AG04450 (cell line): ENCODE results near the gene PALMD. TPM values are rescaled to one million over a fixed set of nuclear protein-coding genes. Genes with fewer than 3 reads are reported as not detected.

Experiments
- CTCF ChIA-PET: fragments of 300-600, 350-600 bp; formaldehyde crosslinking; extraction: SDS; loops from one replicate; lab custom pipeline; 2022; ENCODE audit warnings: antibody characterized with exemption, inconsistent platforms; lab: Charles Lee
- POLR2A ChIA-PET: fragments of 350-600 bp; formaldehyde crosslinking; extraction: SDS; loops from one replicate; lab custom pipeline; 2021; ENCODE audit warnings: antibody characterized with exemption, inconsistent platforms; lab: Yijun Ruan, JAX
- DNase-seq: peaks from one replicate; pipeline ENCODE4 v3.0.0-alpha.2; 2011; ENCODE audit warnings: low read depth, low spot score
- H3K27ac ChIP-seq: one replicate; pipeline ENCODE4 v1.5.1; 2012; ENCODE audit warnings: low read depth, low read length, control low read depth
- H3K27me3 ChIP-seq: one replicate; pipeline ENCODE4 v1.6.0; 2012; ENCODE audit warnings: low read length; ENCODE audit not compliant: control insufficient read depth, insufficient read depth
- H3K4me3 ChIP-seq: 2 replicates; pipeline ENCODE4 v1.5.1; 2011; ENCODE audit warnings: mild to moderate bottlenecking, low read depth, low read length, control low read depth
- H3K9me3 ChIP-seq: 2 replicates; pipeline ENCODE4 v1.5.1; 2012; ENCODE audit warnings: low read length; ENCODE audit not compliant: control insufficient read depth, insufficient read depth
- polyA plus RNA-seq: library from polyadenylated mRNA; depleted of rRNA; stranded (reverse); fragments of >200 nt; gene quantifications from 2 replicates; pipeline ENCODE4 v1.2.3, GENCODE V29; 2011
- TF ChIP-seq, protein P1 (sequence below): IDR thresholded peaks from 2 replicates; pipeline ENCODE4 v1.5.1; 2011; ENCODE audit warnings: low read depth, low read length, control low read depth, inconsistent platforms

The PALMD gene
- polyA plus RNA-seq, 1 experiment = 0.37 TPM

DNA sequence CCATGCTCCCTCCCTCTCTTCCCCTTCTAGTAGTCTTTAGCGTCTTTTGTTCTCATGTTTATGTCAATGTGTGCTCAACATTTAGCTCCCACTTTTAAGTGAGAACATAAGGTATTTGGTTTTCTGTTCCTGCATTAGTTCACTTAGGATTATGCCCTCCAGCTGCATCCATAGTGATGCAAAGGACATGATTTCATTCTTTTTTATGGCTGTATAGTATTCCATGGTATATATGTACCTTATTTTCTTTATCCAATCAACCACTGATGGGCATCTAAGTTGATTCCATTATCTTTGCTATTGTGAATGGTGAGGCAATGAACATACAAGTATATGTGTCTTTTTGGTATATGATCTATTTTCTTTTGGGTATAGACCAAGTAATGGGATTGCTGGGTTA lies 38.3 kb upstream of the PALMD start:
- no peak overlapping the region for H3K4me3 ChIP-seq
- TF ChIP-seq, protein P1, sequence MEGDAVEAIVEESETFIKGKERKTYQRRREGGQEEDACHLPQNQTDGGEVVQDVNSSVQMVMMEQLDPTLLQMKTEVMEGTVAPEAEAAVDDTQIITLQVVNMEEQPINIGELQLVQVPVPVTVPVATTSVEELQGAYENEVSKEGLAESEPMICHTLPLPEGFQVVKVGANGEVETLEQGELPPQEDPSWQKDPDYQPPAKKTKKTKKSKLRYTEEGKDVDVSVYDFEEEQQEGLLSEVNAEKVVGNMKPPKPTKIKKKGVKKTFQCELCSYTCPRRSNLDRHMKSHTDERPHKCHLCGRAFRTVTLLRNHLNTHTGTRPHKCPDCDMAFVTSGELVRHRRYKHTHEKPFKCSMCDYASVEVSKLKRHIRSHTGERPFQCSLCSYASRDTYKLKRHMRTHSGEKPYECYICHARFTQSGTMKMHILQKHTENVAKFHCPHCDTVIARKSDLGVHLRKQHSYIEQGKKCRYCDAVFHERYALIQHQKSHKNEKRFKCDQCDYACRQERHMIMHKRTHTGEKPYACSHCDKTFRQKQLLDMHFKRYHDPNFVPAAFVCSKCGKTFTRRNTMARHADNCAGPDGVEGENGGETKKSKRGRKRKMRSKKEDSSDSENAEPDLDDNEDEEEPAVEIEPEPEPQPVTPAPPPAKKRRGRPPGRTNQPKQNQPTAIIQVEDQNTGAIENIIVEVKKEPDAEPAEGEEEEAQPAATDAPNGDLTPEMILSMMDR = no peak
- no peak for DNase-seq
- no peaks in the 10 kb centered on the region for H3K27me3 ChIP-seq
- ChIA-PET CTCF (no interaction called here), POLR2A (no interaction called here)
- no peaks in the 10 kb centered on the region for H3K9me3 ChIP-seq
- no peak overlapping the region for H3K27ac ChIP-seq

DNA sequence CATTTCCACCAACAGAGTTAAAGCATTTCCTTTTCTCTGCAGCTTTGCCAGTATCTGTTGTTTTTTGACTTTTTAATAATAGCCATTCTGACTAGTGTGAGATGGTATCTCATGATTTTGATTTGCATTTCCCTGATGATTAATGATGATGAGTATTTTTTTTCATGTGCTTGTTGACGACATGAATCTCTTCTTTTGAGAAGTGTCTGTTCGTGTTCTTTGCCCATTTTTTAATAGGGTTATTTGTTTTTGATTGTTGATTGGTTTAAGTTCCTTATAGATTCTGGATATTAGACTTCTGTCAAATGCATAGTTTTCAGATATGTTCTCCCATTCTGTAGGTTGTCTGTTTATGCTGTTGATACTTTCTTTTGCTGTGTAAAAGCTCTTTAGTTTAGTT lies 37.9 kb upstream of the PALMD start:
- no peak for DNase-seq
- Histone ChIP-seq H3K9me3 (no peaks in the 10 kb centered on the region), H3K4me3 (no peak overlapping the region), H3K27ac (no peak overlapping the region), H3K27me3 (no peaks in the 10 kb centered on the region)
- ChIA-PET CTCF (no interaction called here), POLR2A (no interaction called here)
- TF ChIP-seq, protein P1 = no peak

DNA sequence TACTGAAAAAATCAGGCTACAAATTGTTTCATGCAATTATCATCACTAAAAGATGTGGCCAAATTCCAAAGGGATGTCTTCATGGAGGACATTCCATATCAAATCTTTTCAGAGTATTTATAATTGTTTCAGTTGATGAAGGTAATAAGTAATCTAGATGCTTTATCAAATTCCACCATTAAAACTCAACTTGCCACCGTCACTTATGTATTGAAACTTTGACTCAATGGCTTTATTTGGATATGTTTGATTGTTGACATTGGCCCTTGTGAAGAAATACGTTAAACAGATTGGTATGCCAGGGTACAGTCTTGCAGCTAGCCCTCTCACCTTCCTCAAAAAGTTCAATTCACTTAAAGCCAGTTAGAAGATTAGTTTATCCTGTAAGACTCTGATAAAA lies 32.2 kb upstream of the PALMD start:
- DNase-seq = no peak
- H3K27ac ChIP-seq = no peak overlapping the region
- H3K27me3 ChIP-seq = no peaks in the 10 kb centered on the region
- H3K4me3 ChIP-seq = no peak overlapping the region
- CTCF ChIA-PET = no interaction called here
- TF ChIP-seq, protein P1 = no peak
- no peaks in the 10 kb centered on the region for H3K9me3 ChIP-seq
- POLR2A ChIA-PET = no interaction called here

DNA sequence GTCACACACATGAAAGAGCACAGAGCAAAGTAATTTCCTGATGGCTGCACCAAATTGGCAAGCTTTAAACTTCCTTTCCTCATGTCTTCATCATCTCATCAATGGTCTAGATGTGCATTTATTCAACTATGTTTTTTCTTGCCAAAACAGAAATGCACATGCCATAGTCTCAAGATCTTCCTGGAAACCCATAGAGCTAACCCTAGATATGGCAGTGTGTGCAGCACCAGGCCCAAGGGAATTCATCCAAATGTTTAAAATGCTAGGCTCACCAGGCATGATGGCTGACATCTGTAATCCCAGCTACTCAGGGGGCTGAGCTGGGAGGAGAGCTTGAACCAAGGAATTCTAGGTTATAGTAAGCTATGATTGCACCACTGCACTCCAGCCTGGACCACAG lies 31.2 kb upstream of the PALMD start:
- H3K27ac ChIP-seq = no peak overlapping the region
- no peaks in the 10 kb centered on the region for H3K27me3 ChIP-seq
- DNase-seq = no peak
- no peaks in the 10 kb centered on the region for H3K9me3 ChIP-seq
- POLR2A ChIA-PET = no interaction called here
- TF ChIP-seq, protein P1 = no peak
- H3K4me3 ChIP-seq = no peak overlapping the region
- CTCF ChIA-PET = no interaction called here

DNA sequence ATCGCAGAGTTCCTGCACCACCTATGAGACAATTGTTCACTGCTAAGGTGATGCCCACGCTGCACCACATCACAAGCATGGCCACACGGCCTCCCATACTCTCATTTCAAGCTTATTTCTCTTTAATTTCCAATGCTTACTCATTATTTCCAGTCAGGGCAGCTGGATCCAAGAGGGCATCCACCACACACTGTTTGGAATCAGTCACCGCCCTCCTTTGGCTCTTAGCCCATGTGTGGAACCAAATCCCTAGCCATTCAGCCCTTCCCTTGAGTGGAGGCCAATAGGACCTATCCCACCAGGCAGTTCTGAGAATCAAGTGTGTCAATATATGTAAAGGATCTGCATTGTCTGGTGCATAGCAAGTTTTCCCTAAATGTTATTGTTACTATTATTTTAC lies 26.3 kb upstream of the PALMD start:
- Histone ChIP-seq H3K27ac (no peak overlapping the region), H3K27me3 (no peaks in the 10 kb centered on the region), H3K9me3 (no peaks in the 10 kb centered on the region), H3K4me3 (no peak overlapping the region)
- TF ChIP-seq, protein P1 = no peak
- ChIA-PET CTCF (no interaction called here), POLR2A (no interaction called here)
- DNase-seq = no peak
